AG04450 (cell line): ENCODE results near the gene AMFR. TPM values are rescaled to one million over a fixed set of nuclear protein-coding genes. Genes with fewer than 3 reads are reported as not detected.

ENCODE experiments used
- CTCF ChIA-PET: fragments of 300-600, 350-600 bp; formaldehyde crosslinking; extraction: SDS; loops from one replicate; lab custom pipeline; 2022; ENCODE audit warnings: antibody characterized with exemption, inconsistent platforms; lab: Charles Lee
- POLR2A ChIA-PET: fragments of 350-600 bp; formaldehyde crosslinking; extraction: SDS; loops from one replicate; lab custom pipeline; 2021; ENCODE audit warnings: antibody characterized with exemption, inconsistent platforms; lab: Yijun Ruan, JAX
- DNase-seq: peaks from one replicate; pipeline ENCODE4 v3.0.0-alpha.2; 2011; ENCODE audit warnings: low read depth, low spot score
- H3K27ac ChIP-seq: one replicate; pipeline ENCODE4 v1.5.1; 2012; ENCODE audit warnings: low read depth, low read length, control low read depth
- H3K27me3 ChIP-seq: one replicate; pipeline ENCODE4 v1.6.0; 2012; ENCODE audit warnings: low read length; ENCODE audit not compliant: control insufficient read depth, insufficient read depth
- H3K4me3 ChIP-seq: 2 replicates; pipeline ENCODE4 v1.5.1; 2011; ENCODE audit warnings: mild to moderate bottlenecking, low read depth, low read length, control low read depth
- H3K9me3 ChIP-seq: 2 replicates; pipeline ENCODE4 v1.5.1; 2012; ENCODE audit warnings: low read length; ENCODE audit not compliant: control insufficient read depth, insufficient read depth
- polyA plus RNA-seq: library from polyadenylated mRNA; depleted of rRNA; stranded (reverse); fragments of >200 nt; gene quantifications from 2 replicates; pipeline ENCODE4 v1.2.3, GENCODE V29; 2011
- TF ChIP-seq, protein P1 (sequence below): IDR thresholded peaks from 2 replicates; pipeline ENCODE4 v1.5.1; 2011; ENCODE audit warnings: low read depth, low read length, control low read depth, inconsistent platforms

Gene AMFR
- polyA plus RNA-seq, 1 experiment = 77.9 TPM

DNA sequence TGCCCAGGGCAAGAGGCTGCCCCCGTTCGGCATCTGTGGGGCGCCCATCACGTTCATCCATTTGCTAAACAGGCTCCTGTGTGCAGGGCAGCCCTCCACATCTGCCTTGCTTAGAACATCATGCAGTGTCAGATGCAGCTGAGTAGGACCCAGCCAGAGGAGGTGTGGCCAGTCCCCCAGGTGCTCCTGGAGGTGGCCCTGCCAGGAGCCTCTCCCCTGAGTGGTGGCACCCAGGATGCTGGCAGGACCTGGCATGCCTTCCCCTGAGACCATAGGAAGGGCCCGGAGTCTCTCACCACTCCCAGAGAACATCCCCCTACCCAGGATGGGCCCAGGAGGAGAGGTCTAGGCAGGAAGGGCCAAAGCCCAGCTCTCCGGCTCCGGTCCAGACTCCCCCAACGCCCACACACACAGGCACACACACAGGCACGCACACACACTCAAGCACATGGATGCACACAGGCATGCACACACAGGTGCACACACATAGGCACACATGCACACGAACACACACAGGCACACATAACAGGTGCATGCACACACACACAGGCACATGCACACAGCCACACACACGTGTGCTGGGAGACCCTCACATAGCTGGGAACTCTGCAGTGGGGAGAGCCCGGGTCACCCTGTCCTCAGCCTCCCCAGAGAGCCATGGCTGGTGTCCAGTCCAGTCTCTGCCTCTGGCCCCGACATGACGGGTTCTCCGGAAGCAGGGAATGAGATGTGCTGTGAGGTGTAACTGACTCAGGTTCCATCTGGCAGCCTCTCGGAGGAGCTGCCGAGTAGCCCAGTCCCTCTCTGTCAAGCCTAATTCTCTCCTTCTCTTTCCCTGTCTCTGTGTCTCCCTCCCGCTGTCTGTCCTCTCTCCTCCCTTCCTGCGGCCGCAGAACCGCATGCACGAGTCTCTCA lies 74.6 kb downstream of the AMFR start:
- no peaks in the 10 kb centered on the region; the same call in 1 of the 2 replicates for H3K9me3 ChIP-seq
- CTCF ChIA-PET = no interaction called here
- no peak overlapping the region for H3K27ac ChIP-seq
- DNase-seq = no peak
- no peak overlapping the region for H3K4me3 ChIP-seq
- H3K27me3 ChIP-seq = no peaks in the 10 kb centered on the region
- TF ChIP-seq, protein P1, sequence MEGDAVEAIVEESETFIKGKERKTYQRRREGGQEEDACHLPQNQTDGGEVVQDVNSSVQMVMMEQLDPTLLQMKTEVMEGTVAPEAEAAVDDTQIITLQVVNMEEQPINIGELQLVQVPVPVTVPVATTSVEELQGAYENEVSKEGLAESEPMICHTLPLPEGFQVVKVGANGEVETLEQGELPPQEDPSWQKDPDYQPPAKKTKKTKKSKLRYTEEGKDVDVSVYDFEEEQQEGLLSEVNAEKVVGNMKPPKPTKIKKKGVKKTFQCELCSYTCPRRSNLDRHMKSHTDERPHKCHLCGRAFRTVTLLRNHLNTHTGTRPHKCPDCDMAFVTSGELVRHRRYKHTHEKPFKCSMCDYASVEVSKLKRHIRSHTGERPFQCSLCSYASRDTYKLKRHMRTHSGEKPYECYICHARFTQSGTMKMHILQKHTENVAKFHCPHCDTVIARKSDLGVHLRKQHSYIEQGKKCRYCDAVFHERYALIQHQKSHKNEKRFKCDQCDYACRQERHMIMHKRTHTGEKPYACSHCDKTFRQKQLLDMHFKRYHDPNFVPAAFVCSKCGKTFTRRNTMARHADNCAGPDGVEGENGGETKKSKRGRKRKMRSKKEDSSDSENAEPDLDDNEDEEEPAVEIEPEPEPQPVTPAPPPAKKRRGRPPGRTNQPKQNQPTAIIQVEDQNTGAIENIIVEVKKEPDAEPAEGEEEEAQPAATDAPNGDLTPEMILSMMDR = no peak
- POLR2A ChIA-PET = no interaction called here

DNA sequence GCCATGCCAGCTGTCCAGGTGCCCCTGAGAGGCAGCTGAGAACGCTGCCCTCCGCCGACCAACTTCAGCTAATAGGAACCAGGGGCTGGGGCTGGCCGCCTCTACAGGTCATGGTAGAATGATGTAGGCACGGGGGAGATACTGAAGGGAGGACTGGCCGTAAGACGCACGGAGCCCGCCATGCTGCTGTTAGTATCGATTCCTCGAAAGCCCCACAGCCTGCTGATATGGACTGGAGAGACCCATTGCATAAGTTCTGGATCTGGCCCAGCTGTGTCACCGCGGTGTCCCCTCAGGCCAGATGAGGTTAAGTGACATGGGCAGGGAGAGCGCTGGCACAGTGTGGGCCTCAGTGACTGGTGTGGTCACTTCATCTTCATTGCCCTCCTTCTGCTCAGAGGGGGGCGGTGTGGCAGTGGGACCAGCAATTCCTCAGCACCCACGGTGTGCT lies 75.6 kb downstream of the AMFR start:
- no peak for DNase-seq
- no peak overlapping the region for H3K4me3 ChIP-seq
- no peaks in the 10 kb centered on the region; the same call in 1 of the 2 replicates for H3K9me3 ChIP-seq
- TF ChIP-seq, protein P1 = no peak
- ChIA-PET POLR2A (no interaction called here), CTCF (interaction anchor here (1.0 to 1.1 kb wide), 2 partner anchors 18 to 32 kb away, joined by 3 to 4 read pairs; no protein-coding TSS in a partner anchor)
- H3K27me3 ChIP-seq = no peaks in the 10 kb centered on the region
- no peak overlapping the region for H3K27ac ChIP-seq

DNA sequence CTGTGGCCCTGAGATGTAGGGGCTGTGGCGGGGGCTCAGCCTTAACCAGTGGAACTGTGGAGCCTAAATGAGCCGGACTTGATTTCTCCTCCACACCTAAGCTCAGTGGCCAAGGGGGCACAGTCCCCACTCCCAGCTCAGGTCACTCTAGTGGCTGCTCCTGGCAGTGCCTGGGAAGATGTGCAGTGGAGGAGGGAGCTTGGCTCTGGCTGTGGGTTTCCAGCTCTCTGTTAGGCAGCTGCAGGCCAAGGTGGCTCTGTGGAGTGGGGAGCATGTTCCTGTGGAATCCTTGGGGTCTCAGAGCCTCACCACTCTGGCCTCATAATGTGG lies 76.3 kb downstream of the AMFR start:
- H3K4me3 ChIP-seq = no peak overlapping the region
- H3K27ac ChIP-seq = no peak overlapping the region
- no peak for DNase-seq
- H3K9me3 ChIP-seq = no peaks in the 10 kb centered on the region; the same call in 1 of the 2 replicates
- POLR2A ChIA-PET = no interaction called here
- no peaks in the 10 kb centered on the region for H3K27me3 ChIP-seq
- TF ChIP-seq, protein P1 = no peak
- CTCF ChIA-PET = interaction anchor here (1.0 to 1.1 kb wide), 2 partner anchors 17 to 31 kb away, joined by 3 to 4 read pairs; no protein-coding TSS in a partner anchor

DNA sequence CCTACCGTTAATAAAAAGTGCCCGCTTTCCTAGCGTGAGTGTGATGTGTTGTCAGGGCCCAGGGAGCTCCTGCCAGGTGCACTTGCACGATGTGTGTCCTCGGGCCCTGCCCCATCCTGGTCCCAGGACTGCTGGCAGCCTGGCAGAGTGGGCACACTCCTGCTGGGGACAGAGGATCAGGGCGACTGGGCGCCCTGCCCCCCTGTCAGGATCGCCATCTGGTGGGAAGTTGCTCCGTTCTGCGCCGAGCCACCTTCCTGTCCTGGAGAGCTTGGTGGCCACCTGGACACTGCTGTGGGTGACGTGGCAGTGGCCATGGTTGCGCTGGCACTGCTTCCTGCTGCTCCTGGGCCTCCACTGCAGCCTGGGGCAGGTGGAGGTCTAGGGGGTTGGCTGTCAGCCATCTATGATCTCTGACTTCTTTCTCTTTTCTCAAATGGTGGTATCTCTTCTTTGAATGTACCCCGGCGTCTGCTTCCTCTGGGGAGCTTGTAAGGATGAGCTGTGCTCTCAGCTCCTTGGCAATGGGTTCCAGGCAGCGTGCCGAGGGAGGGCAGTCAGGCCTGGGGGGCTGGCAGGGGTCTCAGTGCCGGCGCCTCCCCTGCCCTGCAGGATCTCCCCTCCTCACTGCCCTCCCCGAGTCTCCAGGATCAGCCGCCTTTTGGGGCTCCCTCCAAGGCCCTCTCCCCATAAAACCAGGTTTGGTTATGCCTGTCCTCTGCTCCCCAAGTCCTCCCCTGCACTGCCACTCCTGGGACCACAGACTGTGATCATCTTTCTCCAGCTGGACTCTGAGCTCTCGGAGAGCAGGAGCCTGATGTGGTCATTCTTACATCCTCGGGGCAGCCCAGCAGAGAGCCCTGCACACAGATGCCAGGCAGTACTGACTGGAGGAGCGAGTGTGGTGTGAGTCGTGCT lies 76.9 kb downstream of the AMFR start:
- POLR2A ChIA-PET = no interaction called here
- DNase-seq = no peak
- H3K4me3 ChIP-seq = no peak overlapping the region
- H3K27me3 ChIP-seq = no peaks in the 10 kb centered on the region
- no peaks in the 10 kb centered on the region; the same call in 1 of the 2 replicates for H3K9me3 ChIP-seq
- no peak overlapping the region for H3K27ac ChIP-seq
- CTCF ChIA-PET = interaction anchor here (1.0 to 1.6 kb wide), 3 partner anchors 16 to 30 kb away, joined by 3 to 7 read pairs (median 4); no protein-coding TSS in a partner anchor
- TF ChIP-seq, protein P1 = no peak
